Stimulated activated CD4-positive, alpha-beta T cell treated with anti-CD3 and anti-CD28 coated beads, Interleukin-15, amount 100 ng/mL, for 48 hours (primary cell): ENCODE results near the gene ZNF222.

Source experiments
- DNase-seq, 2 donors: peaks; one replicate each; pipeline ENCODE4 v3.0.0-alpha.2; 2020; ENCODE audit warnings: low read depth in 2 of 2

Gene ZNF222

DNA sequence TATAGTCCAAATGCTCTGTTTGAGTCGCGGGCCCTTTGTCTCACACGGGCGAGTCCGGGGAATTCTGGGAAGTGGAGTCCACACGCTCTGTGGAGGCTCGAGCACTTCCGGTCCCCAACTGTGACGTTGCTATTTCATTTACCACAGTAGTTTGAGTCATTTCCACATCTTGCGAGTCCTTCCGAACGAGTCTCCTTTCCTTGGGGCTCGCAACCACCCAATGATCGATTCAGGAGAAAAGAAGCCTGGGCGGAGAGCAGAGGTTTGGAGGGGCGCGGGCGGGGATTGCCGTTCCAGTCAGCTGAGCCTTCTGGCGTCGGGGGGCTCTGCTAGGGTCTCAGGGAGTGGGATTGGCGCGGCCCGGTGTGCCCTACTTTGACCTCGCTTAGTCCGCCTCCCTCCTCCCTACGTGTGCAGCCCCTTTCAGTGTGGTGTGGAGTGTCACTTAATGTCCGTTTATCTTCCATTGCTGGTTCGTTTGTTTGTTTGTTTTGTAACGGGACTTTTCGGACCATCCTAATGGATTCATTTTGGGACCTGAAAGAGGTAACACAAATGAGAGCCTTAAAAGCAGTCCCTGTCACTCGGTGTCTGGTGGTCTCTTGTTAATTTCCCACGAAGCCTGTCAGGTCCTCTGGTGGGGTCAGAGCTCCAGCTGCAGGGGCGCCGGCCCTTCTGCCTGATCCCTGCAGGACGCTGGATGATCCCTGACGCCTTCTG, at the start of gene ZNF222:
ZNF222 (plus strand) TSS at position 163 of the 720 bp plus-strand sequence; CDS start at position 221, 58 bp downstream.
- peak; percentile 63 to 78 for DNase-seq

DNA sequence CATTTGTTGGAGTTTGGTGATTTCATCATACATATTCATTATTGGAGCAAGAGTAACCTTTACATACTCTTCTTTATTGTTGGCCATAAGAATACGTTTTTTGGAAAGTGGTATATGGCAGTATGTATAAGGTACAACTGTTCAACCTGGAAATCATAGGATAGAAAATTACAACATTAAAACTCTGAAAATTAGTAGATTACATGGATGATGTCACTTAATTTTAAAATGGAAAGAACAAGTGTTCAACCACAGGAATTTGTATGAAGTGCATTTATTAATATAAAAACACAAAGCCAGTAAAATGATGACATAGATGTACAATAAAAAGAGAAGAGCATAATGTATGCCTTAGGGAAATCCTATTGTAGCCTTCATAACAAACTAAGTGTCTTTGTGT, 48.4 kb upstream of the ZNF222 start:
- DNase-seq = no peak

DNA sequence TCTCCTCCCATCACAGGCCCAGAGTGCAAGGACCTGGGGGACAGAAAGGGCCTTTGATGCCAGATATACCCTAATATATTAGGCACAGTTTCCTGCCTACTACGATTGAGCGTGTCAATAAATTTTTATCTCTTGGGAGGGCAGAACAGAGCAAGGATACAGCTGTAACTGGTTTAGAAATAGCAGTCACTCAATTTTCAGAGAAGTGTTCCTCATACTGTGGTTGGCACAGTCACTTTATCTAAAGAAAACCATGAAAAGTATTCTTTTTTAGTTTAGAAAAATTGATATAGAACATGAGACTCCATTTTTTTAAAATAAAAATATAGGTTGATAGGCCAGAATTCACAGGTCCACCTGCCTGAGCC, 41.7 kb upstream of the ZNF222 start:
- no peak for DNase-seq

DNA sequence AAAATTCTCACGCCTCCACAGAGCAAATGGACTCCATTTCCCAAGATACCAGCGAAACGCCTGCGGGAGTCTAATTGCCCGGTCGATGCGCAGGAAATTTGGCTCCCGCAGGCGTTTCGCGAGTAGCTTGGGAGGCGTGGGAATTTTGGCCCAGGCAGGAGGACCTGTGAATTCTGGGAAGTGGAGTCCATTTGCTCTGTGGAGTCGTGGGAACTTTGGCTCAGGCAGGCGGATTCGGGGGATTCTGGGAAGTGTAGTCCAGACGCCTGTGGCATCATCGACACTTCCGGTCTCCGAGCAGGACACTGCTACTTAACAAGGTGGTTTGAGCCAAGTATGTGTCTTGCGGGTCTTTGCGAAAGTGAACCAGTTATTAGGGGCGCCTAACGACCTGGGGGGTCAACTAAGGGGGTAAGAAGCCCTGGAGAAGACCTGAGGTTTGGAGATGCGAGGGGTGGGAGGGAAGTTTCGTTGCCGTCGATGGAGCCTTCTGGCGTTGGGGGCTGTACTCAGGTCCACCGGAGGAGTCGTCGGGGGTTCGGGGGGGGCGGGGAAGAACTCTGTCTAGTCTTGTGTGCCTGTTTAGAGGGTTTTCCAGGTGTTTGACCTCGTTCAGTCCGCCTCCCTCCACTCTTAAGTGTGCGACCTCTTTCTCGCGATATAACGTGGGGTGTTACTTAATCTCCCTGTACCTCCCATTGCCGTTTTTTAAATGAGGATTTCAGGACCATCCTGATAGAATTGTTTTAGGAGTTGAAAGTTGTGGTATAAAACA, 41.1 kb upstream of the ZNF222 start, which contains the start of gene ZNF155:
ZNF155 (plus strand) TSS at position 277 of the 775 bp plus-strand sequence. CDS start 4,356 bp downstream, outside the sequence.
- peak; percentile 53 to 55 for DNase-seq

DNA sequence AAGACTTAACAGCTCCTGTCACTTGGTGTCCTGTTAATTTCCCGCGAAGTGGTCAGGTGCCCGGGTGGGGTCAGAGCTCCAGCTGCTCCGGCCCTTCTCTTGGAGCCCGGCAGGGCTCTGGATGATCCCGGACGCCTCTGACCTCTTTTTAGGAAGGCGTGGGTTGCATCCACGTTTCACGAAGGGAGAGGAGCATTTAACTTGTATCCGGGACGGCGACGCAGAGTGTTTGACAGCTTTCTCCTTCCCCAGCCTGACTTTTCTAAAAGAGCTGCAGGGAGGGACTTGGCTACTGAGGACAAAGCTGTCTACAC, 40.5 kb upstream of the ZNF222 start:
- no peak for DNase-seq

GRCh38 chr19:43997631-43998290, 27.4 kb upstream of the ZNF222 start:
- no peak for DNase-seq

GRCh38 chr19:44002212-44002565, 23.0 kb upstream of the ZNF222 start:
- no peak for DNase-seq

- DNase-seq = peak; percentile 76 to 81
Measured at GRCh38 chr19:44002566-44003460, 22.4 kb upstream of the ZNF222 start, which contains the start of gene ZNF230. Gene ZNF230 (plus strand): TSS chr19:44002957. CDS start chr19:44007079, 4,122 bp downstream.

- DNase-seq = no peak
Measured at GRCh38 chr19:44003461-44004009, 21.6 kb upstream of the ZNF222 start.

DNA sequence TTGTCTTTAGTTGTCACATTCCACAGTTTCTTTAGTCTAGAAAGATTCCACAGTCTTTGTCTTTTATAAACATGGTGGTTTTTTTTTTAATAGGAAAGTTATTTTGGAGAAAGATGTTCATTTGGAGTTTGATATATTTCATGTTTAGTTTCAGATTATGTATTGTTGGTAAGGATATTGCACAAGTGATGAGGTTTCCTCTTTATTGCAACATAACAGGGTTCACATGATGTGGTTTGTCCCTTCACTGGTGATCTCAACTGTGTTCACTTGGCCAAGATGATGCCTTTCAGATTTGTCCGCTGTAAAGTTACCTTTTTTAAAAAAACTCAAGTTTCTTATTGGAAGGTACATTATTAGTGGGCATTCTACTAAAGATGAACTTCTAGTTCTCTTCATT, 19.2 kb upstream of the ZNF222 start:
- no peak for DNase-seq

GRCh38 chr19:44007473-44007872, 17.7 kb upstream of the ZNF222 start:
- DNase-seq = no peak

DNA sequence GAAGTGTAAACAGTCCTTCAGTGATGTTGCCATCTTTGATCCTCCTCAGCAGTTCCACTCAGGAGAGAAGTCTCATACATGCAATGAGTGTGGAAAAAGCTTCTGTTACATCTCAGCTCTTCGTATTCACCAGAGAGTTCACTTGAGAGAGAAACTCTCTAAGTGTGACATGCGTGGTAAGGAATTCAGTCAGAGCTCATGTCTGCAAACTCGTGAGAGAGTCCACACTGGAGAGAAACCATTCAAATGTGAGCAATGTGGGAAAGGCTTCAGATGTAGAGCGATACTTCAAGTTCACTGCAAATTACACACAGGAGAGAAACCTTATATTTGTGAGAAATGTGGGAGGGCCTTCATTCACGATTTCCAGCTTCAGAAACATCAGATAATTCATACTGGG, 14.7 kb upstream of the ZNF222 start:
- no peak for DNase-seq

DNA sequence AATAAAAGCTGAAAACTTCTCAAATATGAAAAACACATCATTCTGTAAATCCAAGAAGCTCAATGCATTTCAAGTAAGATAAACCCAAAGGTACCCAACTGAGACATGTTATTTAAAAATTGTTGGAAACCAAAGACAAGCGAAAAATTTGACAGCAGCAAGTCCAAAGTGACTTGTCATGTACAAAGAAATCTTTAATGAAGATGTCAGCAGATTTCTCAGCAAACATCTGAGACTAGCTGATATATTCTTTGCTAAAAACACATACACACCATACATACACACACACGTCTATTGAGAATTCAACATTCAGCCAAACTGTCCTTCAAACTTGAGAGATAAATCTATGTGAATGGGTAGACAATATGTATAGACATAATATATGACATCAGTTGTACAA, 5.7 kb upstream of the ZNF222 start:
- no peak for DNase-seq

DNA sequence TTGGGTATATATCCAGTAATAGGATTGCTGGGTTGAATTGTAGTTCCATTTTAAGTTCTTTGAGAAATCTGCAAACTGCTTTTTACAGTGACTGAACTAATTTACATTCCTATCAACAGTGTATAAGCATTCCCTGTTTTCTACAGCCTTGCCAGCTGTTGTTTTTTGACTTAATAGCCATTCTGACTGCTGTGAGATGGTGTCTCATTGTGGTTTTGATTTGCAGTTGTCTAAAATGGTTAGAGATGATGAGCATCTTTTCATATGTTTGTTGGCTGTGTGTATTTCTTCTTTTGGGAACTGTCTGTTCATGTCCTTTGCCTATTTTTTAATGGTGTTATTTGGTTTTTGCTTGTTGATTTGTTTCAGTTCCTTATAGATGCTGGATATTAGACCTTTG, 4.0 kb upstream of the ZNF222 start:
- DNase-seq = no peak

GRCh38 chr19:44024900-44025216, 321 bp upstream of the ZNF222 start:
- no peak for DNase-seq

GRCh38 chr19:44026622-44027021, 1.4 kb downstream of the ZNF222 start:
- DNase-seq = no peak

- no peak for DNase-seq
Measured at GRCh38 chr19:44032001-44032610, 6.9 kb downstream of the ZNF222 start.

DNA sequence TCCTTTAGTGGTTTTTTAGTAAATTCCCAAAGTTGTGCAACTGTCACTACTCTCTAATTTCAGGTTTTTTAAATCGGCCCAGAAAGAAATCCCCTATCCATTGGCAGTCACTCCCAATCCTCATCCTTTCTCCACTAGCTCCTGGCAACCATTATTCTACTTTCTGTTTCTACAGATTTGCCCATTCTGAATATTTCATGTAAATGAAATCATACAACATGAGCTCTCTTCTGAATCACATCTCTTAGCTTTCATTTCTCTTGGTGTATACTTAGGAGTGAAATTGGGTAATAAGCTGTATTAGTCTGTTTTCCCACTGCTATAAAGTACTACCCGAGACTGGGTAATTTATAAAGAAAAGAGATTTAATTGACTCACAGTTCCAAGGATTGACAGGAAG, 17.0 kb downstream of the ZNF222 start:
- no peak for DNase-seq

DNA sequence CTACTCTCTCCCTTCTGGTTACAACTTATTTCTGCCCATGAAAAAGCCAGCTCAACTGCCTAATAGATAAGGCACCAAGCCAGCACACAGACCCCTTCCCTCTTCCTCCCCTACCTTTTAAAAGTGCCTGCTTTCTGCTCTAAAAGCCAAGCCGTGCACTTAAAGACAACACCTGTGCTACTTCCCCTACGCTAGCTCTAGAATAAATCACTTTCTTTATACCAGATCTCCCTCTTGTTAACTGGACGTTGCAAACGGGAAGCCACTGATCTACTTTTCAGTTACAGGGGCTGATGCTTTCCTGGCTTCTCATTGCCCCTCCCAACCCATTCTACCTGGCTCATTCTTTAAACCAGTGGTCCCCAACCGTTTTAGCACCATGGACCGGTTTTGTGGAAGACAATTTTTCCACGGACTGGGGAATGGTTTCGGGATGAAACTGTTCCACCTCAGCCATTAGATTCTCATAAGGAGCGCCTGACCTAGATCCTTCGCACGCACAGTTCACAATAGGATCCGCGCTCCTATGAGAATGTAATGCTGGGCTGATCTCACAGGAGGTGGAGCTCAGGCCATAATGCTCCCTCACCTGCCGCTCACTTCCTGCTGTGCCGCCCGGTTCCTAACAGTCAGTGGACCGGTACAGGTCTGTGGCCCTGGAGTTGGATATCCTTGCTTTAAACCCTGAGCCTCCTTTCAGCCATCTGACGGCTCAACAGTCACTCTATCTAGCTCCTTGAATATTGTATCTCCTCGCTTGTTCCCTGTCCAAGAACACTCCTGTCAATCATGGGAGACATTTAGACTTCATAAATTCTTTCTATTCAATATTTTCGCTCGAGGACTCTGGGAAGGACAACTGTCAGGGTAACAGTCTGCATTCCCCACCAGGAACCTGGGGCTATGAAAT, 25.8 kb downstream of the ZNF222 start:
- peak; percentile 4 to 5 for DNase-seq
